SHP77 treated with DMSO at 0.1 percent for 48 hours (cell line): ENCODE results near the gene PTPRA.

Experiments used
- DNase-seq: peaks from one replicate; lab custom pipeline; 2025; lab: John Stamatoyannopoulos, UW

The PTPRA gene

GRCh38 chr20:2922957-2923356 lies 49.7 kb downstream of the PTPRA start:
- no peak for DNase-seq

- no peak for DNase-seq
Observed at GRCh38 chr20:2930538-2930937, 57.3 kb downstream of the PTPRA start.

- no peak for DNase-seq
Observed at GRCh38 chr20:2932498-2932897, 59.2 kb downstream of the PTPRA start.

- DNase-seq: no peak
Observed at GRCh38 chr20:2937902-2938301, 64.6 kb downstream of the PTPRA start.

- DNase-seq: no peak
Observed at GRCh38 chr20:2942439-2942838, 69.2 kb downstream of the PTPRA start.

GRCh38 chr20:2946988-2947961 lies 74.0 kb downstream of the PTPRA start:
- DNase-seq: no peak

GRCh38 chr20:2948968-2949367 lies 75.7 kb downstream of the PTPRA start:
- DNase-seq: no peak

GRCh38 chr20:2952766-2953165 lies 79.5 kb downstream of the PTPRA start:
- DNase-seq: no peak

- DNase-seq: no peak
Observed at GRCh38 chr20:2955257-2955970, 82.1 kb downstream of the PTPRA start.

GRCh38 chr20:2956480-2956879 lies 83.2 kb downstream of the PTPRA start:
- DNase-seq: no peak

GRCh38 chr20:2967841-2968240 lies 94.6 kb downstream of the PTPRA start:
- no peak for DNase-seq

GRCh38 chr20:2972126-2972525 lies 98.8 kb downstream of the PTPRA start:
- no peak for DNase-seq

GRCh38 chr20:2973574-2973973 lies 100.3 kb downstream of the PTPRA start:
- DNase-seq: no peak

- DNase-seq: no peak
Observed at GRCh38 chr20:2978519-2978918, 105.2 kb downstream of the PTPRA start.

GRCh38 chr20:2981646-2982045 lies 108.4 kb downstream of the PTPRA start:
- no peak for DNase-seq

GRCh38 chr20:2983508-2983907 lies 110.2 kb downstream of the PTPRA start:
- DNase-seq: no peak

GRCh38 chr20:2984028-2984501 lies 110.8 kb downstream of the PTPRA start:
- DNase-seq: no peak

GRCh38 chr20:2984956-2985661 lies 111.8 kb downstream of the PTPRA start:
- no peak for DNase-seq

- DNase-seq: no peak
Observed at GRCh38 chr20:2986466-2986865, 113.2 kb downstream of the PTPRA start.

- DNase-seq: no peak
Observed at GRCh38 chr20:2987861-2988260, 114.6 kb downstream of the PTPRA start.

- no peak for DNase-seq
Observed at GRCh38 chr20:2991532-2991931, 118.3 kb downstream of the PTPRA start.

GRCh38 chr20:2993250-2993649 lies 120.0 kb downstream of the PTPRA start:
- DNase-seq: no peak
